ENCODE data around the gene NVL.
"Not testable (repeated sequence)": the region's sequence is repeated elsewhere in the genome, so short reads cannot be mapped to it uniquely, and the experiment has no call there.

The NVL gene

DNA sequence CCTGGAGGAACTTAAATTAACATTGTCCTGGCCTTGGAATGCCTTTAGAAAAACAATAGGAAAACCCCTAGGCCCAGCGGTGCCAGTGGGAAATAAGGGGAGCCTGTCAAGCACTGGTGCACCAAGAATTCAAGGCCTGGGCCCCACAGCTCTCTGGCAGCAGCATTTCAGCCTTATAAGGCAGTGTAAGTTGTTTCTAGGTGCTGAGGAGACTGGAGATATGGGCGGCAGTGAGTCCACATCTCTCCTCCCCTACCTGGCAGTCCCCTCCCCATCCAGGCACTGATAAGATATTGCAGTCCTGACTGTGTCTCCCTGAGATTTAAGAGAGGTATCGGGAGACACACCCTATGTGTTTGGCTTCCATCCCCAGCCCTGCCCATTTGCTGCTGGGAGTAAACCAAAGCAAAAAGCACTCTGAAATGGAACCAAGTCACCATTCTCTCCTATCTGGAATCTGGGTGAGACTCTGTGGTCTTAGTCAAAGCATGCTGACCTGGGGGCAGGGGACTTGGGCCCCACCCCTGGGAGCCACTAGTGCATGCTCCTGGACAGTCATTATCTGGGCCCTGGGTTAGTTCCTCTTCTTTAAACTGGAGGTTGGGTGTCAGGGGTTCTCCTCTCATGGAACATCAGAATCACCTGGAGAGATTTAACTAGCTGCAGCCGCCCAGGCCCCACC lies 116.4 kb downstream of the NVL start:
- intact Hi-C loops (cut with DNase I), result no loop called here
- no peak for DNase-seq

DNA sequence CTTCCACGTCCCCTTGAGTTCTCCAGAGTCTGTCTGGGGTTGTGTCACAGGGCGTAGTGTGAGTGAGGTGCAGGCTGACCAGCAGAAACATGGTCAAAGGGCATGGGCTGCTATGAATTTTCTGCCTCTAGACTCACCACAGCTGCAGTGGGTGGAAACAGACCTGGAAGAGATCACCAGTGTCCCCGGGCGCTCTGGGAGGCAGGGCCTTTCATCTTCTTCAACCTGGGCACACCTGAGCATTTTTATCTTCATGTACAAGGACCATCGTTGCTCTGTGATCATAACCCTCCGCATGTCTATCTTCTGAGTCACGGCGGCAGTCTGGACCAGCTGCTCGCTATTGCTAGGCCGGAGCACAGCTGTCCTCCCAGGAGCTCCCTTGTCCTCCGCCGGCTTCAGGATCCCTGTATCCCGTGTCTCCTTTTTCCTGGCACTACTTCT lies 117.3 kb downstream of the NVL start:
- intact Hi-C loops (cut with DNase I), result no loop called here
- no peak for DNase-seq

- peak in 4 of 42 donors; percentile 6 to 57 (median 31) for DNase-seq
- intact Hi-C loops (cut with DNase I), result no loop called here
Measured at GRCh38 chr1:224211206-224211962, 118.6 kb downstream of the NVL start.

DNA sequence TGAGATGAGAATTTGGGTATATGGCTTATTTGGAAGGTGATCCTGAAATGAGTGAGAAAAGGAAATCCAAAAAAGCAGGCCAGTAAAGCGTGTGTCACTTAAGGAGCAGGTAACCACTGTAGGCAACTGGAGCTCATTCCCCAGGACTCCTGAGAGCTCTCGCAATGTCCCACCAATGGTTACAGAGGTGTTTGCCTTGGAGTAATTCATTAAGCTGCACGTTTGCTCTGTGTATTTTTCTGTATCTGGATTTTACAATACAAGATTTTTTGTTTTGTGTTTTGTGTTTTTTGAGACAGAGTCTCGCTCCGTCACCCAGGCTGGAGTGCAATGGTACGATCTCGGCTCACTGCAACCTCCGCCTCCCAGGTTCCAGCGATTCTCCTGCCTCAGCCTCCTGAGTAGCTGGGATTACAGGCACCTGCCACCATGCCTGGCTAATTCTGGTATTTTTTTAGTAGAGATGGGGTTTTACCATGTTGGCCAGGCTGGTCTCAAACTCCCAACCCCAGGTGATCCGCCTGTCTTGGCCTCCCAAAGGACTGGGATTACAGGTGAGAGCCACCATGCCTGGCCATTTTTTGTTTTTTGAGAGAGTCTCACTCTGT lies 123.9 kb downstream of the NVL start:
- intact Hi-C loops (cut with DNase I), result not testable (repeated sequence)
- DNase-seq, result peak in 1 of 42 donors; percentile 3

GRCh38 chr1:224205438-224205840 lies 124.5 kb downstream of the NVL start:
- DNase-seq, result peak in 3 of 42 donors; percentile 19 to 30 (median 20)

DNA sequence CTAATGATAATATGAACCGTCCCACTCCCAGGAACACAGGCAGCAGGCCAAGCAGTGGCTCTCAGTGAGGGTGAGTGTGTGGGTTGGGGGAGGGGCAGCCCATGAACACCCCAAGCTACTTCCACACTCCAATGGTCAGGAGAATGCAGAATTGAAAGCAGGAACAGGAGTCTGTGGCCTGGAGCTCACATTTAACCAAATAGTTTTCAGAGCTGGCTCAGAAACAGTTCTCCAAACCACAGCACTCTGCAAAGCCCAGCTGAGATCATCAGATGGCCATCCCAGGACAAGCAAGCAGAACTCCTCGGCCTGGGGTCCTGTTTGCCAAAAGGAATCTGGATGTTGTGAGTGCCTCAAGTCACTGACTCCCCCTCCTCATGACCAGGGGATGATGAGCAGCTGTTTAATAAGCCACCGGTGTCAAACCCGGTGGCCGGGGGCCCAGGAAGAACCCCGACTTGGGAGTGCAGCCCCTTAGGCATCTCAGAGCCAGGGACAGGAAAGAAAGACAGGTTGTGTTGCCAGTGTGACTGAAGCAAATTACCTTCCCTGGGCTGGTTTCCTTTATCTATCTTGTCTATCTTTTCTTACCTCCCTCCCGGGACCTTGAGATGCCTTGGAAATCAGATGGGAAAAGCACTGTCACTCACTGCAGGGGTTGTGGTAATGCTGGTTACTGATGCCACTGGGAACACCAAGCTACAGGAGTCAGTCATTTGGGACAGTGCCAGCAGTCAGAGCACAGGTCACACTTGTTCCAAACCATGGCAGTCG lies 126.5 kb downstream of the NVL start:
- intact Hi-C loops (cut with DNase I), result no loop called here
- DNase-seq, result peak in 40 of 42 donors; percentile 13 to 71 (median 47)

More at GRCh38 chr1:224205438-224205840, 124.5 kb downstream of the NVL start:
- intact Hi-C loops (cut with DNase I), result no loop called here

GRCh38 chr1:224201853-224202252 lies 128.1 kb downstream of the NVL start:
- peak in 1 of 42 donors; percentile 2 for DNase-seq

DNA sequence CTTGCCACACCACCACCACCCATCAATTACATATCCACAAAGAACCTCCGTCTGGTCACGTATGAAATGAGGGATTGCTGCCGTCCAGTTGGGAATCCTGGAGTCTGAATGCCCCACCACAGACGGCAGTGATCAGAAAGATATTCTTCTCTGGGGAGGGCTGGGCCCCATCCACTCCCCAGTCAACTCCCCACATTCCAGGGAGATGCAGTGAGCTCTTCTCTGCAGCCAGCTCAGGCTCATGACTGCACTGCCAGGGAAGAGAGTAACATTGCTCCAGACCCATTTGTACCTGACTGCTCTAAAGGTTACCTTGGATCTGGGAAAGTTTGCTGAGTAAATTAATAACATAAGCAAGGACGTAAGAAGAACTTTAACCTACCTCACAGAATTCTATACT lies 128.6 kb downstream of the NVL start:
- intact Hi-C loops (cut with DNase I), result no loop called here
- DNase-seq, result peak in 1 of 42 donors; percentile 10

More at GRCh38 chr1:224201853-224202252, 128.1 kb downstream of the NVL start:
- intact Hi-C loops (cut with DNase I), result no loop called here

GRCh38 chr1:224199679-224200078 lies 130.3 kb downstream of the NVL start:
- intact Hi-C loops (cut with DNase I), result no loop called here
- no peak for DNase-seq

DNA sequence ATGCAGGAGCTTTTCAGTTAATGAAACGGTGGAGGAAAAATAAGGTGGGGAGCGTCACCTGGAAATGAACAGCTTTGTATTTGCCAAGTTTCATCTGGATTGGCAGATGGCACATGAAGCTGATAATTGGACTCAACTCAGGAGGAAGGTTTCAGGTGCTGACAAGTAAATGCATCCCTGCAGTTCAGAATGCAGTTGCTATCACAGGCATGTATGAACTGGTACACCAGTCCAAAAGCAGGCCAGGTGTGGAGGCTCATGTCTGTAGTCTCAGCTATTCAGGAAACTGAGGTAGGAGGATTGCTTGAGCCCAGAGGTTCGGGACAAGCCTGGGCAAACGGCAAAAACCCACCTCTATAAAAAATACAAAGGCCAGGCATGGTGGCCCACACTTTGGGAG lies 131.4 kb downstream of the NVL start:
- intact Hi-C loops (cut with DNase I), result no loop called here
- DNase-seq, result no peak

DNA sequence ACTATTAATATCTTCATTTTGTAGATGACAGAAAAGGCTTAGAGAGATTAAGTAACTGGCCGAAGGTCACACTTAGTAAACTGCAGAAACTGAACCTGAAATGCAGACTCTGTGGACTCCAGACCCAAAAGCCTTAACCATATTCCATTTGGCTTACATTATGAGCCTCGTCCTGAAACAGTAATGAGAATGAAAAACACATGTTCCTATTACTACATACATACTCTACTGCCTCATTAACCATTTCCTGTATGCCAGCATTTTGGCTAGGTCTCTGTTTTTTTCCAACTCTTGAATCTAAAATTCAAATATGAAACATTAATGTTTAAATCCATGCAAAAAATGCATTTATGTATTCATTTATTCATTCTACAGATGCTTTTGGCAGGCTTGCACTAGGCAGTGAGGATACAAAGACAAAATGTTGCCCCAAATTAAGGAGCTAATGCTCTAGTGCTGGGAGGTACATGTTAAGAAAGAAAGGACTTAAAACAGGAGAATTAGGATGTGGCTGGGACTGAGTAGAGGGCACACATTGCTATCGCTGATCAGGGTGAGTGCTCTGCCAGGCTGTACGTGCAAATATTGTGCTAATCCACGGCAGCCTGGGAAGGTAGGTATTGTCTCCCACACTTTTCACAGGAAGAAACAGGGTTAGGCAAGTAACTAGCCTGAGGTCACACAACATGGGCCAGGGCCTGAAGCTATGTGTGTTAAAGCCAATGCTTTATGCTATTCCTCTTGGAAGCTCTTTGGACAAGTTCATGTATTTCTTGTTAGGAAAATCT lies 133.0 kb downstream of the NVL start:
- intact Hi-C loops (cut with DNase I), result no loop called here
- DNase-seq, result no peak

DNA sequence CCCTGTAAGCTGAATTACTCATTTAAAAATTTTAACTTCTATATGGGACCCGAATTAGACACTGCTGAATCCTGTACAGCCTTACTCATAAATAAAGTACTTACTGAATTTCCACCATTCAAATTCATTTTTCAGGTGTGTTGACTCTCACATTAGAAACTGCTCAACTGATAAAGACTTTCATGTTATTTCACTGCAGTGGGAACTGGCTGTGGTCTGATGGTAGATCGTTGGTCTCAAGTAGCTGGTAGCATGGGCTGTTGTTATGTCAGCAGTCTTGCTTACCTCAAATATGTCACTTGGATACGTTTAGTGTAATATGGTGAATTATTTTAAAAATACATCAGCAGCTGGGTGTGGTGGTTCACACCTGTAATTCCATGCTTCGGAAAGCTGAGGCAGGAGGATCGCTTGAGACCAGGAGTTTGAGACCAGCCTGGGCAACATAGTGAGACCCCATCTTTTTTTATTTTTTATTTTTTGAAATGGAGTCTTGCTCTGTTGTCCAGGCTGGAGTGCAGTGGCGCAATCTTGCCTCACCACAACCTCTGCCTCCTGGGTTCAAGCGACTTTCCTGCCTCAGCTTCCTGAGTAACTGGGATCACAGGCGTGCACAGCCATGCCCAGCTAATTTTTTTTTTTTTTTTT lies 136.5 kb downstream of the NVL start:
- intact Hi-C loops (cut with DNase I), result no loop called here
- DNase-seq, result no peak

GRCh38 chr1:224192082-224192788 lies 137.7 kb downstream of the NVL start:
- intact Hi-C loops (cut with DNase I), result no loop called here
- DNase-seq, result no peak

GRCh38 chr1:224189561-224189960 lies 140.4 kb downstream of the NVL start:
- intact Hi-C loops (cut with DNase I), result loop anchor here (10.0 kb wide), 1 partner anchor 265 kb away; no protein-coding TSS in a partner anchor
- no peak for DNase-seq

GRCh38 chr1:224188286-224188685 lies 141.7 kb downstream of the NVL start:
- intact Hi-C loops (cut with DNase I), result loop anchor here (10.0 kb wide), 1 partner anchor 267 kb away; no protein-coding TSS in a partner anchor
- DNase-seq, result no peak

- DNase-seq, result peak in 1 of 42 donors; percentile 31
- intact Hi-C loops (cut with DNase I), result loop anchor here (10.0 kb wide), 1 partner anchor 270 kb away; no protein-coding TSS in a partner anchor
Measured at GRCh38 chr1:224185208-224185607, 144.8 kb downstream of the NVL start.
